Stomach (tissue), 9 donors: ENCODE data around the gene VAV2. TPM values are rescaled to one million over a fixed set of nuclear protein-coding genes. Genes with fewer than 3 reads are reported as not detected.

Experiments
- DNase-seq, 2 donors: peaks; one replicate each; pipeline versions ENCODE4 v3.0.0 to v3.0.0-alpha.2; 2013 to 2019
- H3K27ac ChIP-seq, 5 donors: fragments of 200-600 bp in 4 of 5; sonication (generic) in 4 of 5; one replicate each; pipeline ENCODE4 v1.5.1; 2013 to 2019; ENCODE audit warnings: mild to moderate bottlenecking in 1 of 5, moderate library complexity in 1 of 5
- H3K27me3 ChIP-seq, 3 donors: fragments of 200-600 bp; sonication (generic); one replicate each; pipeline ENCODE4 v1.5.1; 2017 to 2019; ENCODE audit warnings: mixed run types in 1 of 3
- H3K36me3 ChIP-seq, 4 donors: fragments of 200-600 bp; sonication (generic); 1 replicate in 3 of 4; 2 replicates in 1 of 4; pipeline ENCODE4 v1.5.1; 2016 to 2019
- H3K4me1 ChIP-seq, 4 donors: fragments of 200-600 bp; sonication (generic); one replicate each; pipeline ENCODE4 v1.5.1; 2016 to 2019
- H3K4me3 ChIP-seq, 4 donors: fragments of 200-600 bp; sonication (generic) in 3 of 4; one replicate each; pipeline ENCODE4 v1.5.1; 2016 to 2019; ENCODE audit warnings: mild to moderate bottlenecking in 1 of 4
- H3K9me3 ChIP-seq, 4 donors: fragments of 200-600 bp; sonication (generic); one replicate each; pipeline ENCODE4 v1.5.1; 2016 to 2019
- CTCF ChIP-seq, 7 experiments: fragments of 450-650 bp in 4 of 7; fragments of 200-600 bp in 3 of 7; sonication (generic) in 3 of 7; IDR thresholded peaks; one replicate each; pipeline ENCODE4 v1.5.1; 2016 to 2019; ENCODE audit warnings: antibody characterized with exemption in 7 of 7, control low read depth in 2 of 7, mild to moderate bottlenecking in 1 of 7
- EP300 ChIP-seq: sonication (generic); formaldehyde crosslinking; IDR thresholded peaks from one replicate; pipeline ENCODE4 v1.6.1; 2017; ENCODE audit warnings: antibody characterized with exemption
- POLR2A ChIP-seq, 4 donors: fragments of 450-650 bp; IDR thresholded peaks; one replicate each; pipeline ENCODE4 v1.6.1; 2016; ENCODE audit warnings: antibody characterized with exemption in 4 of 4, control low read depth in 2 of 4, mild to moderate bottlenecking in 1 of 4, moderate library complexity in 1 of 4
- POLR2AphosphoS5 ChIP-seq, 3 donors: sonication (generic); formaldehyde crosslinking; IDR thresholded peaks; one replicate each; pipeline ENCODE4 v1.6.1; 2016; ENCODE audit warnings: antibody characterized with exemption in 3 of 3
- WGBS, 5 donors: extraction: QIAGEN DNeasy Blood & Tissue Kit in 3 of 5; methylation state at CpG; one replicate each; pipeline versions ENCODE4 v1.1.5 to v1.1.7; 2013 to 2018; 5-methylcytosine and 5-hydroxymethylcytosine counted together
- intact Hi-C: fragments of 100-400 bp; cut with DNase I; formaldehyde crosslinking; loops from one replicate; pipeline ENCODE4 v1.15.1; 2023; ENCODE audit warnings: low total_unique reads
- polyA plus RNA-seq, 3 donors: library from polyadenylated mRNA; stranded (reverse); fragments of 200-250 nt; gene quantifications; one replicate each; pipeline ENCODE4 v1.2.3, GENCODE V29; 2013
- total RNA-seq, 5 donors: library from RNA; depleted of rRNA; stranded (reverse); fragments of >200 nt; gene quantifications; one replicate each; pipeline versions ENCODE4 v1.1.0 to v1.2.3, GENCODE V29; 2014 to 2016
- donor health status: healthy with polysubstance abuse.
- donor health status: Bipolar disorder and iron deficiency.
- donor health status: healthy.

The VAV2 gene
- total and polyA plus RNA-seq, 8 donors, result 4.1 to 14.2 (median 7.0) TPM

- intact Hi-C loops, result no loop called here
- peak in 1 of 2 donors; percentile 24 for DNase-seq
- no peak overlapping the region for H3K4me3 ChIP-seq
- TF ChIP-seq EP300 (no peak), POLR2AphosphoS5 (IDR thresholded peaks at IDR 0.05) (no peak), CTCF (IDR thresholded peaks at IDR 0.05) (no peak), POLR2A (IDR thresholded peaks at IDR 0.05) (no peak)
- peaks cover 0 to 4% (median 3%) of the 10 kb centered on the region in 4 donors for H3K4me1 ChIP-seq
- 69 to 86% (median 78%) methylated on average over 6 to 30 of the region's 30 CpGs for WGBS, 5 donors
- H3K9me3 ChIP-seq, result no peaks in the 10 kb centered on the region
- H3K36me3 ChIP-seq, result no peaks in the 10 kb centered on the region
- H3K27me3 ChIP-seq, result peaks cover 0 to 6% (median 4%) of the 10 kb centered on the region in 3 donors
- H3K27ac ChIP-seq, result no peak overlapping the region
Observed at GRCh38 chr9:133731876-133732638, 260.1 kb downstream of the VAV2 start.

DNA sequence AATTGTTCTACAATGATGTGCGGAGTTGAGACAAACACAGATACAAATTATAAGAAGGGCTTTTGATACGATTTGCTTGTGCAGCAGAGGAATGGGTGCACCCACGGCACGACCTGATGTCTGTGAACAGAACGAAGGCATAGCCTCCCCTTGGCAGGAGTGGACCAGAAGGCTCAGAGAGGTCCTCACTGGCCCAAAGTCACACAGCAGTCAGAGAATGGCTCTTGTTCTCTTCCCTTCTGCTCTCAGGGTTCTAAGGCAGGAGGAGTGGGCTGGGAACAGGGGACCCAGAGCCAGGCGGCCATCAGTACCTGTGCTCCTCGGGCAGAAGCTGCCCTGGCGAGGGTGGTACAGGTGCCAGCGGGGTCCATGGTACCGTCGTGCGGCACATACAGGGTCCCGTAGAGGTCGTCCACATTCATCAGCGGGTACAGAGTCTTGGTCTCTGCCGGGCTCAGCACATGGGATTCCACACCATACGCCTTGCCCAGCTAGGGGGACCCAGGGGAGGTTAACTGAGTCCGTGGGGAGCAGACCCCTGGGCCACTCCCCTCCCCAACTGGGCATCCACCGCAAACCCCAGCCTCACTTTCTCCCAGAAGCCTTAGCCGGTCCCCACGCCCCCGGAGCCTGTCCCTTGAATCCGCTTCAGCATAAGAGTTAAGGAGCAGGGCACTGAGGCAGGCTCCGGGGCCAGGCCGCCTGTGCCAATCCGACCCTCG lies 261.0 kb downstream of the VAV2 start:
- Histone ChIP-seq H3K27ac (no peak overlapping the region), H3K4me1 (no peaks in the 10 kb centered on the region), H3K9me3 (no peaks in the 10 kb centered on the region), H3K36me3 (no peaks in the 10 kb centered on the region), H3K4me3 (no peak overlapping the region), H3K27me3 (peaks cover 0 to 6% (median 4%) of the 10 kb centered on the region in 3 donors)
- TF ChIP-seq CTCF (IDR thresholded peaks at IDR 0.05), result no peak
- TF ChIP-seq POLR2A (IDR thresholded peaks at IDR 0.05), result no peak
- no peak for TF ChIP-seq EP300
- no peak for TF ChIP-seq POLR2AphosphoS5 (IDR thresholded peaks at IDR 0.05)
- intact Hi-C loops, result no loop called here
- peak; percentile 7 to 23 for DNase-seq
- 84 to 94% (median 89%) methylated on average over 14 to 27 of the region's 27 CpGs for WGBS, 5 donors

DNA sequence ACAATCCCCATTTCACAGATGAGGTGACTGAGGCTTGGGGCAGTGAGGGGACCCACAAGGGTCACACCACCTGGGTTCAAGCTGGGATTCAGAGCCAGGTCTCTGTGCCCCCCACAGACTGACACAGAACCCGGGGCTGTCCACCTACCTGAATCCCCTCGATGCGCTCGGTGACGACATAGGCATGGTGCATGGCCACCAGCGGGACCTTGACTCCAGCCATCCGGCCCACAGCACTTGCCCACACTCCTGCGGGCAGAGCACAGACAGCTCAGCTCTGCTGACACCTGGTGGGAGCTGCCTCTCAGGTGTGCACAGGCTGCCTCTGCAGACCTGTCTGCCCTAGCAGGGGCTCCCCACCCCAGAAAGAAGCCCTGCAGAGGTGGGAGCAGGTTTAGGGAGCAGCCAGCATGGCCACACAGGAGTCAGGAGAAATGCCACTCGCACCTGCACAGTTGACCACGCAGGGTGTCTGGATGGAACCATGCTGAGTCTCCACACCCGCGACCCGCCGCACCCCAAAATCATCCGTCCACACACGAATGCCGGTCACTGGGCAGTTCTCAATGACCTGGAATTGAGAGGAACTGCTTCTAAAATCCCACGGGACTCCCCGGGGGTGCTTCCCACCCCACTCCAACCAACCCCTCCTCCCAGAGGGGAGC lies 262.4 kb downstream of the VAV2 start:
- WGBS, 5 donors, result 80 to 89% (median 83%) methylated on average over 14 to 19 of the region's 19 CpGs
- no peak overlapping the region for H3K4me3 ChIP-seq
- H3K9me3 ChIP-seq, result no peaks in the 10 kb centered on the region
- intact Hi-C loops, result loop anchor here (10.0 kb wide), 1 partner anchor 195 kb away; the partner anchor contains the start of gene ADAMTSL2
- no peaks in the 10 kb centered on the region for H3K36me3 ChIP-seq
- H3K27ac ChIP-seq, result no peak overlapping the region
- TF ChIP-seq CTCF (IDR thresholded peaks at IDR 0.05) (no peak), EP300 (no peak), POLR2A (IDR thresholded peaks at IDR 0.05) (no peak), POLR2AphosphoS5 (IDR thresholded peaks at IDR 0.05) (no peak)
- no peaks in the 10 kb centered on the region for H3K4me1 ChIP-seq
- DNase-seq, result peak; percentile 3 to 21
- H3K27me3 ChIP-seq, result peaks cover 0 to 6% (median 3%) of the 10 kb centered on the region in 3 donors
